AG04450 (cell line): ENCODE data around the gene ALDH1L1. TPM values are rescaled to one million over a fixed set of nuclear protein-coding genes. Genes with fewer than 3 reads are reported as not detected.

Source experiments
- CTCF ChIA-PET: fragments of 300-600, 350-600 bp; formaldehyde crosslinking; extraction: SDS; loops from one replicate; lab custom pipeline; 2022; ENCODE audit warnings: antibody characterized with exemption, inconsistent platforms; lab: Charles Lee
- POLR2A ChIA-PET: fragments of 350-600 bp; formaldehyde crosslinking; extraction: SDS; loops from one replicate; lab custom pipeline; 2021; ENCODE audit warnings: antibody characterized with exemption, inconsistent platforms; lab: Yijun Ruan, JAX
- DNase-seq: peaks from one replicate; pipeline ENCODE4 v3.0.0-alpha.2; 2011; ENCODE audit warnings: low read depth, low spot score
- H3K27ac ChIP-seq: one replicate; pipeline ENCODE4 v1.5.1; 2012; ENCODE audit warnings: low read depth, low read length, control low read depth
- H3K27me3 ChIP-seq: one replicate; pipeline ENCODE4 v1.6.0; 2012; ENCODE audit warnings: low read length; ENCODE audit not compliant: control insufficient read depth, insufficient read depth
- H3K4me3 ChIP-seq: 2 replicates; pipeline ENCODE4 v1.5.1; 2011; ENCODE audit warnings: mild to moderate bottlenecking, low read depth, low read length, control low read depth
- H3K9me3 ChIP-seq: 2 replicates; pipeline ENCODE4 v1.5.1; 2012; ENCODE audit warnings: low read length; ENCODE audit not compliant: control insufficient read depth, insufficient read depth
- CTCF ChIP-seq: IDR thresholded peaks from 2 replicates; pipeline ENCODE4 v1.5.1; 2011; ENCODE audit warnings: low read depth, low read length, control low read depth, inconsistent platforms
- polyA plus RNA-seq: library from polyadenylated mRNA; depleted of rRNA; stranded (reverse); fragments of >200 nt; gene quantifications from 2 replicates; pipeline ENCODE4 v1.2.3, GENCODE V29; 2011

Gene ALDH1L1
- polyA plus RNA-seq, 1 experiment: not detected

GRCh38 chr3:126083913-126084767 is 96.2 kb downstream of the ALDH1L1 start, which contains the start of gene SLC41A3:
TSS of gene SLC41A3 (minus strand) at chr3:126084124. CDS start at chr3:126068219, 15,905 bp downstream.
- POLR2A ChIA-PET: interaction anchor here (0.6 to 0.8 kb wide), 3 partner anchors 17 to 350 kb away, joined by 3 to 5 read pairs (median 4); no protein-coding TSS in a partner anchor
- CTCF ChIA-PET: interaction anchor here (0.6 to 0.7 kb wide), 5 partner anchors 9 to 345 kb away, joined by 3 to 4 read pairs (median 3); no protein-coding TSS in a partner anchor
- peak; percentile 55 for TF ChIP-seq CTCF

GRCh38 chr3:126083511-126083912 is 96.9 kb downstream of the ALDH1L1 start:
- Histone ChIP-seq H3K4me3 (peak overlapping the region; percentile 69), H3K27me3 (no peaks in the 10 kb centered on the region), H3K9me3 (peaks cover 4% of the 10 kb centered on the region; the same call in 1 of the 2 replicates), H3K27ac (no peak overlapping the region)
- CTCF ChIA-PET: interaction anchor here (0.6 kb wide), 1 partner anchor 20 kb away, joined by 3 read pairs; no protein-coding TSS in a partner anchor
- POLR2A ChIA-PET: interaction anchor here (0.6 kb wide), 2 partner anchors 220 to 350 kb away, joined by 3 to 5 read pairs; no protein-coding TSS in a partner anchor
- no peak for TF ChIP-seq CTCF
- DNase-seq: no peak

More at GRCh38 chr3:126083913-126084767, 96.2 kb downstream of the ALDH1L1 start, which contains the start of gene SLC41A3:
- Histone ChIP-seq H3K4me3 (peak within 1 kb of the TSS; percentile 69), H3K9me3 (peaks cover 4% of the 10 kb centered on the region; the same call in 1 of the 2 replicates), H3K27me3 (peaks cover 2% of the 10 kb centered on the region), H3K27ac (no peak within 1 kb of the TSS)
- peak; percentile 27 for DNase-seq

GRCh38 chr3:126083138-126083445 is 97.3 kb downstream of the ALDH1L1 start:
- ChIA-PET POLR2A (no interaction called here), CTCF (no interaction called here)
- Histone ChIP-seq H3K4me3 (peak overlapping the region; percentile 69), H3K27ac (no peak overlapping the region), H3K9me3 (peaks cover 4% of the 10 kb centered on the region; the same call in 1 of the 2 replicates), H3K27me3 (no peaks in the 10 kb centered on the region)
- no peak for TF ChIP-seq CTCF
- DNase-seq: no peak

GRCh38 chr3:126082362-126083137 is 97.8 kb downstream of the ALDH1L1 start:
- POLR2A ChIA-PET: no interaction called here
- H3K27me3 ChIP-seq: no peaks in the 10 kb centered on the region
- CTCF ChIA-PET: no interaction called here
- no peak overlapping the region; the same call in 1 of the 2 replicates for H3K4me3 ChIP-seq
- peaks cover 4% of the 10 kb centered on the region; the same call in 1 of the 2 replicates for H3K9me3 ChIP-seq
- no peak for TF ChIP-seq CTCF
- DNase-seq: no peak
- no peak overlapping the region for H3K27ac ChIP-seq
